Measurements from ENCODE around the gene SSTR1.

DNA sequence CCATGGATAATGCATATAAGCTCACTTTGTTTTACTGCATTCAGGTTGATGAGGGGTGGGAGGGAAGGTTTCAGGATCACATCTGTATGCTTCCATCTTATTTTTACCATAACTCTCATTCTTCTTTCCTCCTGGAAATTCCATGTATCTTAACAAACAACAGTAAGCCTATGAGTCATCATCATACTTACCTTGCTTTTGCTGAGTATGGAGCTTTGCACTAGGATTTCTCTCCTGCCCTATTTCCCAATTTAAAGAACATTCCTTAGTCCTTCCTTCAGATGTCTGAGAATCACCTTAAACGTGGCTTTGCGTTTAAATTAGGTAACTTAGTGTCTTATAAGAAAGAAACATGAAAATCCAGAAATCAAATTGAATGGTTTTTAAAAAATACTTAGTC is 49.8 kb downstream of the SSTR1 start:
- TF ChIP-seq, protein P1, sequence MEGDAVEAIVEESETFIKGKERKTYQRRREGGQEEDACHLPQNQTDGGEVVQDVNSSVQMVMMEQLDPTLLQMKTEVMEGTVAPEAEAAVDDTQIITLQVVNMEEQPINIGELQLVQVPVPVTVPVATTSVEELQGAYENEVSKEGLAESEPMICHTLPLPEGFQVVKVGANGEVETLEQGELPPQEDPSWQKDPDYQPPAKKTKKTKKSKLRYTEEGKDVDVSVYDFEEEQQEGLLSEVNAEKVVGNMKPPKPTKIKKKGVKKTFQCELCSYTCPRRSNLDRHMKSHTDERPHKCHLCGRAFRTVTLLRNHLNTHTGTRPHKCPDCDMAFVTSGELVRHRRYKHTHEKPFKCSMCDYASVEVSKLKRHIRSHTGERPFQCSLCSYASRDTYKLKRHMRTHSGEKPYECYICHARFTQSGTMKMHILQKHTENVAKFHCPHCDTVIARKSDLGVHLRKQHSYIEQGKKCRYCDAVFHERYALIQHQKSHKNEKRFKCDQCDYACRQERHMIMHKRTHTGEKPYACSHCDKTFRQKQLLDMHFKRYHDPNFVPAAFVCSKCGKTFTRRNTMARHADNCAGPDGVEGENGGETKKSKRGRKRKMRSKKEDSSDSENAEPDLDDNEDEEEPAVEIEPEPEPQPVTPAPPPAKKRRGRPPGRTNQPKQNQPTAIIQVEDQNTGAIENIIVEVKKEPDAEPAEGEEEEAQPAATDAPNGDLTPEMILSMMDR (IDR thresholded peaks at IDR 0.05): no peak
- TF ChIP-seq EZH2phosphoT487 (IDR thresholded peaks at IDR 0.05) (no peak), EZH2 (IDR thresholded peaks at IDR 0.05) (no peak)
